ENCODE measurements around the gene RMDN2.

DNA sequence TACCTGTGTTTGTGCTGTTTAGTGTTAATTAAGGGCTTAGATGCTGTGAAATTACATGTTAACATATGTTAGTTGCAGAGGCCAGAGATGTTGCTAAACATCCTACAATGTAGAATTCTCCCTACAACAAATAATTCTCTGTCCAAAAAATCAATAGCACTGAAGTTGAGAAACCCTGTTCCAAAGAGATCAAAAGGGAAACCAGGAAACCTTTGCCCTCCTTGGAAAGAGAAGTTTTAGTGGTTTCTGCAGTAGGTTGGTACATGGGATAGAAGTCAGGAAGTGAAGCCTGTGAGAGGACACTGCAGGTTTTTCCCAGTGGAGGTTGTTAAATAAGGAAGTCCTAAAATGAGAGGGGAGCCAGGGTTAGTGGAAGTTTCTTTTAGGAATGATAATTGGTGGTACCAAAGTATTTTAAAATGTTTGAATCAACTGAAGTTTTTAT, 6.3 kb upstream of the RMDN2 start:
- TF ChIP-seq POLR2A (IDR thresholded peaks at IDR 0.05; ENCODE audit: low read depth, low read length) = no peak
- no peak for TF ChIP-seq POLR2AphosphoS5 (IDR thresholded peaks at IDR 0.05; ENCODE audit: low read length)
- TF ChIP-seq, protein P1, sequence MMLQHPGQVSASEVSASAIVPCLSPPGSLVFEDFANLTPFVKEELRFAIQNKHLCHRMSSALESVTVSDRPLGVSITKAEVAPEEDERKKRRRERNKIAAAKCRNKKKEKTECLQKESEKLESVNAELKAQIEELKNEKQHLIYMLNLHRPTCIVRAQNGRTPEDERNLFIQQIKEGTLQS (IDR thresholded peaks at IDR 0.05; ENCODE audit: borderline replicate concordance, extremely low read depth, low read depth, low read length) = no peak
- TF ChIP-seq EZH2 (IDR thresholded peaks at IDR 0.05; ENCODE audit: borderline replicate concordance, control insufficient read depth, low read depth, low read length) = no peak
- no peak for TF ChIP-seq BCL11A (IDR thresholded peaks at IDR 0.05; ENCODE audit: low read depth, low read length)
- TF ChIP-seq JUNB (IDR thresholded peaks at IDR 0.05) = no peak
- no peak for TF ChIP-seq CHD4 (IDR thresholded peaks at IDR 0.05)
- no peak for TF ChIP-seq JUND (IDR thresholded peaks at IDR 0.05; ENCODE audit: low read depth, low read length)
